HEK293 (cell line): ENCODE data around the gene ZSCAN22.

Experiments
- CTCF ChIA-PET: fragments of 350-600 bp; formaldehyde crosslinking; extraction: SDS; loops from one replicate; lab custom pipeline; 2021; ENCODE audit warnings: antibody characterized with exemption; lab: Yijun Ruan, JAX
- POLR2A ChIA-PET: fragments of 300-600 bp; formaldehyde crosslinking; extraction: SDS; loops from one replicate; lab custom pipeline; 2020; ENCODE audit warnings: antibody characterized with exemption, inconsistent platforms; lab: Yijun Ruan, JAX
- H3K27ac ChIP-seq: fragments of 200-500 bp; sonication (Bioruptor generic); 2 replicates; pipeline ENCODE4 v1.5.1; 2014; ENCODE audit warnings: low read depth, low read length, control low read depth, inconsistent platforms; ENCODE audit errors: extremely low read depth
- H3K36me3 ChIP-seq, 2 experiments: fragments of 200-500 bp in 1 of 2; sonication (Bioruptor generic) in 1 of 2; 1 replicate in 1 of 2; 2 replicates in 1 of 2; pipeline ENCODE4 v1.5.1; 2014 to 2017; ENCODE audit warnings: inconsistent platforms in 2 of 2, low read length in 2 of 2; ENCODE audit not compliant: control insufficient read depth in 2 of 2, insufficient read depth in 1 of 2
- H3K4me1 ChIP-seq: fragments of 200-500 bp; sonication (Bioruptor generic); 2 replicates; pipeline ENCODE4 v1.5.1; 2014; ENCODE audit warnings: mild to moderate bottlenecking, low read length, inconsistent platforms; ENCODE audit not compliant: control insufficient read depth, insufficient read depth
- H3K4me3 ChIP-seq: 2 replicates; pipeline ENCODE4 v1.5.1; 2011; ENCODE audit warnings: low read depth, mild to moderate bottlenecking, control low read depth, low read length, moderate library complexity
- H3K9me3 ChIP-seq: fragments of 200-500 bp; sonication (Bioruptor generic); 2 replicates; pipeline ENCODE4 v1.5.1; 2014; ENCODE audit warnings: low read depth, low read length, inconsistent platforms; ENCODE audit not compliant: control insufficient read depth, insufficient read depth
- GFI1B ChIP-seq: fragments of 450-650 bp; formaldehyde crosslinking; IDR thresholded peaks from 2 replicates; pipeline ENCODE4 v1.5.1; 2016; ENCODE audit warnings: missing biosample characterization, missing genetic modification characterization
- GLI4 ChIP-seq: fragments of 450-650 bp; formaldehyde crosslinking; IDR thresholded peaks from 2 replicates; pipeline ENCODE4 v1.5.1; 2016; ENCODE audit warnings: missing biosample characterization, missing genetic modification characterization
- KLF16 ChIP-seq: fragments of 450-650 bp; formaldehyde crosslinking; IDR thresholded peaks from 2 replicates; pipeline ENCODE4 v1.5.1; 2017; ENCODE audit warnings: missing biosample characterization, missing genetic modification characterization
- PRDM2 ChIP-seq: fragments of 450-650 bp; formaldehyde crosslinking; IDR thresholded peaks from 2 replicates; pipeline ENCODE4 v1.5.1; 2016; ENCODE audit warnings: missing biosample characterization, missing genetic modification characterization, borderline replicate concordance
- SCRT2 ChIP-seq: fragments of 450-650 bp; formaldehyde crosslinking; IDR thresholded peaks from 2 replicates; pipeline ENCODE4 v1.5.1; 2016; ENCODE audit warnings: missing biosample characterization, missing genetic modification characterization
- ZFP41 ChIP-seq: fragments of 450-650 bp; formaldehyde crosslinking; IDR thresholded peaks from 2 replicates; pipeline ENCODE4 v1.5.1; 2016; ENCODE audit warnings: missing biosample characterization, missing genetic modification characterization, borderline replicate concordance
- ZNF146 ChIP-seq: fragments of 450-650 bp; formaldehyde crosslinking; IDR thresholded peaks from 2 replicates; pipeline ENCODE4 v1.5.1; 2016; ENCODE audit warnings: missing biosample characterization, missing genetic modification characterization
- ZNF248 ChIP-seq: fragments of 450-650 bp; formaldehyde crosslinking; IDR thresholded peaks from 2 replicates; pipeline ENCODE4 v1.5.1; 2017; ENCODE audit warnings: missing biosample characterization, missing genetic modification characterization
- ZNF350 ChIP-seq: fragments of 450-650 bp; formaldehyde crosslinking; IDR thresholded peaks from 2 replicates; pipeline ENCODE4 v1.5.0; 2017; ENCODE audit warnings: missing biosample characterization, mild to moderate bottlenecking, missing genetic modification characterization
- ZNF416 ChIP-seq: fragments of 450-650 bp; formaldehyde crosslinking; IDR thresholded peaks from 2 replicates; pipeline ENCODE4 v1.5.1; 2016; ENCODE audit warnings: missing biosample characterization, missing genetic modification characterization
- ZNF658 ChIP-seq: fragments of 450-650 bp; formaldehyde crosslinking; IDR thresholded peaks from 2 replicates; pipeline ENCODE4; 2016; ENCODE audit warnings: missing biosample characterization, missing genetic modification characterization
- ZNF660 ChIP-seq: fragments of 450-650 bp; IDR thresholded peaks from 2 replicates; pipeline ENCODE4 v1.5.1; 2018; ENCODE audit warnings: missing biosample characterization, mild to moderate bottlenecking, missing genetic modification characterization
- ZNF692 ChIP-seq: fragments of 450-650 bp; formaldehyde crosslinking; IDR thresholded peaks from 2 replicates; pipeline ENCODE4 v1.5.1; 2016; ENCODE audit warnings: missing biosample characterization, missing genetic modification characterization
- ZNF768 ChIP-seq: fragments of 450-650 bp; formaldehyde crosslinking; IDR thresholded peaks from 2 replicates; pipeline ENCODE4 v1.5.1; 2018; ENCODE audit warnings: missing biosample characterization, mild to moderate bottlenecking, missing genetic modification characterization
- ZNF792 ChIP-seq: fragments of 450-650 bp; formaldehyde crosslinking; IDR thresholded peaks from 2 replicates; pipeline ENCODE4 v1.5.1; 2016; ENCODE audit warnings: missing biosample characterization, missing genetic modification characterization
- ZSCAN30 ChIP-seq: fragments of 450-650 bp; IDR thresholded peaks from 2 replicates; pipeline ENCODE4 v1.5.1; 2018; ENCODE audit warnings: missing biosample characterization, mild to moderate bottlenecking, missing genetic modification characterization, moderate library complexity
- TF ChIP-seq, protein P1 (sequence below): fragments of 450-650 bp; formaldehyde crosslinking; IDR thresholded peaks from 2 replicates; pipeline ENCODE4 v1.5.1; 2016; ENCODE audit warnings: missing biosample characterization, missing genetic modification characterization, low read depth
- TF ChIP-seq, protein P2 (sequence below): fragments of 450-650 bp; formaldehyde crosslinking; IDR thresholded peaks from 2 replicates; pipeline ENCODE4 v1.5.1; 2016; ENCODE audit warnings: missing biosample characterization, missing genetic modification characterization

ZSCAN22 gene

GRCh38 chr19:58336216-58336615, 9.4 kb downstream of the ZSCAN22 start (continued):
- TF ChIP-seq, protein P1, sequence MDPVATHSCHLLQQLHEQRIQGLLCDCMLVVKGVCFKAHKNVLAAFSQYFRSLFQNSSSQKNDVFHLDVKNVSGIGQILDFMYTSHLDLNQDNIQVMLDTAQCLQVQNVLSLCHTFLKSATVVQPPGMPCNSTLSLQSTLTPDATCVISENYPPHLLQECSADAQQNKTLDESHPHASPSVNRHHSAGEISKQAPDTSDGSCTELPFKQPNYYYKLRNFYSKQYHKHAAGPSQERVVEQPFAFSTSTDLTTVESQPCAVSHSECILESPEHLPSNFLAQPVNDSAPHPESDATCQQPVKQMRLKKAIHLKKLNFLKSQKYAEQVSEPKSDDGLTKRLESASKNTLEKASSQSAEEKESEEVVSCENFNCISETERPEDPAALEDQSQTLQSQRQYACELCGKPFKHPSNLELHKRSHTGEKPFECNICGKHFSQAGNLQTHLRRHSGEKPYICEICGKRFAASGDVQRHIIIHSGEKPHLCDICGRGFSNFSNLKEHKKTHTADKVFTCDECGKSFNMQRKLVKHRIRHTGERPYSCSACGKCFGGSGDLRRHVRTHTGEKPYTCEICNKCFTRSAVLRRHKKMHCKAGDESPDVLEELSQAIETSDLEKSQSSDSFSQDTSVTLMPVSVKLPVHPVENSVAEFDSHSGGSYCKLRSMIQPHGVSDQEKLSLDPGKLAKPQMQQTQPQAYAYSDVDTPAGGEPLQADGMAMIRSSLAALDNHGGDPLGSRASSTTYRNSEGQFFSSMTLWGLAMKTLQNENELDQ, result no peak
- TF ChIP-seq ZFP41 (tag by site-specific recombination), result no peak

DNA sequence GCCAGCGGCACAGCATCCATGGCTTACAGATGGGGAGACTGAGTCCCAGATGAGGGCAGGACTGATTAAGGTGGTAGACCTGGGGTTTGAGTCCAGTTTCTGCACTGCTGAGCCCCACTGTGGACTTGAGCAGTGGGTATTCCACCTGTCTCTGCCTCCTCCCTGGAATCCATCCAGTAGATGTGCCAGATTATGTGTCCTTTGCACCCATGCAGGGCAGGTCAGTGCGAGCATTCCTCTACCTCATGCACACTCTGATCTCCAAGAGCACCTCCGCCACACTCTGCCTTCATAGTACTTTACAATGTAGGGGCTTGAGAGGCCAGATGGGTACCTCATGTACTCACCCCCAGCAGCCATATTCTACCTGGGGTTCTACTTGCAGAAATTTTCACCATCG, 10.0 kb downstream of the ZSCAN22 start:
- ChIA-PET CTCF (no interaction called here), POLR2A (no interaction called here)
- TF ChIP-seq PRDM2 (tag by site-specific recombination) (no peak), SCRT2 (no peak), GLI4 (no peak), ZFP41 (tag by site-specific recombination) (no peak), ZNF248 (tag by site-specific recombination) (no peak), ZNF658 (tag by site-specific recombination) (no peak), ZNF416 (tag by site-specific recombination) (no peak), ZNF660 (tag by site-specific recombination) (no peak), ZNF350 (tag by site-specific recombination) (no peak), ZNF768 (no peak), ZNF146 (tag by site-specific recombination) (no peak), KLF16 (tag by site-specific recombination) (no peak), ZNF692 (tag by site-specific recombination) (no peak), ZNF792 (tag by site-specific recombination) (no peak), GFI1B (tag by site-specific recombination) (no peak), ZSCAN30 (no peak)
- TF ChIP-seq, protein P2, sequence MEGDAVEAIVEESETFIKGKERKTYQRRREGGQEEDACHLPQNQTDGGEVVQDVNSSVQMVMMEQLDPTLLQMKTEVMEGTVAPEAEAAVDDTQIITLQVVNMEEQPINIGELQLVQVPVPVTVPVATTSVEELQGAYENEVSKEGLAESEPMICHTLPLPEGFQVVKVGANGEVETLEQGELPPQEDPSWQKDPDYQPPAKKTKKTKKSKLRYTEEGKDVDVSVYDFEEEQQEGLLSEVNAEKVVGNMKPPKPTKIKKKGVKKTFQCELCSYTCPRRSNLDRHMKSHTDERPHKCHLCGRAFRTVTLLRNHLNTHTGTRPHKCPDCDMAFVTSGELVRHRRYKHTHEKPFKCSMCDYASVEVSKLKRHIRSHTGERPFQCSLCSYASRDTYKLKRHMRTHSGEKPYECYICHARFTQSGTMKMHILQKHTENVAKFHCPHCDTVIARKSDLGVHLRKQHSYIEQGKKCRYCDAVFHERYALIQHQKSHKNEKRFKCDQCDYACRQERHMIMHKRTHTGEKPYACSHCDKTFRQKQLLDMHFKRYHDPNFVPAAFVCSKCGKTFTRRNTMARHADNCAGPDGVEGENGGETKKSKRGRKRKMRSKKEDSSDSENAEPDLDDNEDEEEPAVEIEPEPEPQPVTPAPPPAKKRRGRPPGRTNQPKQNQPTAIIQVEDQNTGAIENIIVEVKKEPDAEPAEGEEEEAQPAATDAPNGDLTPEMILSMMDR (tag by site-specific recombination), result no peak
- Histone ChIP-seq H3K36me3 (peaks cover 0 to 60% of the 10 kb centered on the region in 2 experiments; a peak in 1 of 3 replicates), H3K9me3 (no peaks in the 10 kb centered on the region), H3K4me1 (no peaks in the 10 kb centered on the region), H3K27ac (no peak overlapping the region), H3K4me3 (no peak overlapping the region)
